ENCODE results near the gene CCDC149. TPM values are rescaled to one million over a fixed set of nuclear protein-coding genes. Genes with fewer than 3 reads are reported as not detected.

The CCDC149 gene
- total RNA-seq, 1 experiment from 2014 or later = 5.3 TPM

DNA sequence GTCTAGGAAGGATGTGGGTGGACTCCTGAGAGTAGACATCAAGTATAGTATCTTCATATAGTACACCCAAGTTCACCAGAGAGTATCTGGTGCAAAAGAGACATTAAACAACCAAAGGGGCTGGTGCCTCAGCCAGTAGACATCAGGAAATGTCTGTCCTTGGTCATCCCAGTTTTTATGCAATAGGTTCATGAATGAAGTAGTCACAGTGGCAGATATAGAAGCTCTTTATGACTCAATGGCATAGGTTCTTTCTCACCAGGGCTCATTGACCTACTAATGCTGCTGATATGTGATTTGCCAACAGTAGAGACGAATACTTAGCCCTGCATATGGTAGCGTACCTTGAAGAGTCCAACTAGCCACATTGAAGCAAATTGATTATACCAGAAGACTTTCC lies 45.0 kb upstream of the CCDC149 start:
- no peaks in the 10 kb centered on the region for H3K4me1 ChIP-seq (ENCODE audit: control insufficient read depth in 1 of 2, insufficient read depth in 2 of 2, low read length in 2 of 2)
- H3K36me3 ChIP-seq (ENCODE audit: control insufficient read depth in 1 of 2, insufficient read depth in 2 of 2, low read length in 2 of 2) = no peaks in the 10 kb centered on the region
- H3K4me3 ChIP-seq (replicated peaks in 1 of 2; ENCODE audit: low read depth in 1 of 2, low read length in 2 of 2) = no peak overlapping the region
- DNase-seq (ENCODE audit: low read depth, low spot score) (no peak), ATAC-seq (no peak)
- H2AFZ ChIP-seq (ENCODE audit: low read depth, low read length, poor library complexity, severe bottlenecking) = no peak overlapping the region
- H3K4me2 ChIP-seq (ENCODE audit: low read length) = no peak overlapping the region
- H3K27me3 ChIP-seq (ENCODE audit: insufficient read depth, low read length) = 0 out of 2 replicates have a peak, but pooled peaks cover 4% of the 10 kb centered on the region
- intact Hi-C loops (cut with micrococcal nuclease) = no loop called here
- ChIA-PET CTCF (no interaction called here), POLR2A (no interaction called here), RAD21 (ENCODE audit: low non-redundant PET in 1 of 2, low total read pairs in 2 of 2, uncharacterized antibody in 2 of 2, unreplicated experiment in 2 of 2) (no interaction called here)
- TF ChIP-seq ZFX (IDR thresholded peaks at IDR 0.05) (no peak), EZH2 (IDR thresholded peaks at IDR 0.05) (no peak), ZNF274 (IDR thresholded peaks at IDR 0.05; ENCODE audit: low read depth, low read length) (no peak), JUND (IDR thresholded peaks at IDR 0.05) (no peak), ZBTB33 (IDR thresholded peaks at IDR 0.05; ENCODE audit: extremely low read depth, insufficient replicate concordance, low read length) (no peak), ELF1 (IDR thresholded peaks at IDR 0.05; ENCODE audit: borderline replicate concordance, low read depth) (no peak), SP1 (IDR thresholded peaks at IDR 0.05; ENCODE audit: low read depth) (no peak), SRF (IDR thresholded peaks at IDR 0.05; ENCODE audit: low read depth) (no peak), POLR2A (IDR thresholded peaks at IDR 0.05; ENCODE audit: borderline replicate concordance, extremely low read depth, insufficient read depth, insufficient read length) (no peak), FOSL1 (IDR thresholded peaks at IDR 0.05; ENCODE audit: low read depth) (no peak), SIN3A (IDR thresholded peaks at IDR 0.05; ENCODE audit: low read depth) (no peak), ATF3 (IDR thresholded peaks at IDR 0.05) (no peak), EGR1 (IDR thresholded peaks at IDR 0.05; ENCODE audit: low read depth) (no peak), POLR2AphosphoS5 (IDR thresholded peaks at IDR 0.05; ENCODE audit: low read depth, low read length) (no peak), CEBPB (IDR thresholded peaks at IDR 0.05; ENCODE audit: low read depth) (no peak), MAX (IDR thresholded peaks at IDR 0.05) (no peak), TCF7L2 (IDR thresholded peaks at IDR 0.05; ENCODE audit: borderline replicate concordance, extremely low read depth, insufficient read depth, insufficient read length) (no peak)
- TF ChIP-seq, protein P1, sequence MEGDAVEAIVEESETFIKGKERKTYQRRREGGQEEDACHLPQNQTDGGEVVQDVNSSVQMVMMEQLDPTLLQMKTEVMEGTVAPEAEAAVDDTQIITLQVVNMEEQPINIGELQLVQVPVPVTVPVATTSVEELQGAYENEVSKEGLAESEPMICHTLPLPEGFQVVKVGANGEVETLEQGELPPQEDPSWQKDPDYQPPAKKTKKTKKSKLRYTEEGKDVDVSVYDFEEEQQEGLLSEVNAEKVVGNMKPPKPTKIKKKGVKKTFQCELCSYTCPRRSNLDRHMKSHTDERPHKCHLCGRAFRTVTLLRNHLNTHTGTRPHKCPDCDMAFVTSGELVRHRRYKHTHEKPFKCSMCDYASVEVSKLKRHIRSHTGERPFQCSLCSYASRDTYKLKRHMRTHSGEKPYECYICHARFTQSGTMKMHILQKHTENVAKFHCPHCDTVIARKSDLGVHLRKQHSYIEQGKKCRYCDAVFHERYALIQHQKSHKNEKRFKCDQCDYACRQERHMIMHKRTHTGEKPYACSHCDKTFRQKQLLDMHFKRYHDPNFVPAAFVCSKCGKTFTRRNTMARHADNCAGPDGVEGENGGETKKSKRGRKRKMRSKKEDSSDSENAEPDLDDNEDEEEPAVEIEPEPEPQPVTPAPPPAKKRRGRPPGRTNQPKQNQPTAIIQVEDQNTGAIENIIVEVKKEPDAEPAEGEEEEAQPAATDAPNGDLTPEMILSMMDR (IDR thresholded peaks at IDR 0.05 in 2 of 3, conservative IDR thresholded peaks at IDR 0.05 in 1 of 3; ENCODE audit: borderline replicate concordance in 1 of 3, insufficient read depth in 1 of 3, low read depth in 2 of 3, low read length in 2 of 3) = no peak
- no peaks in the 10 kb centered on the region for H3K79me2 ChIP-seq (ENCODE audit: insufficient read depth, low read length)
- H3K9ac ChIP-seq (ENCODE audit: low read length) = no peak overlapping the region
- H3K27ac ChIP-seq (ENCODE audit: low read depth, low read length) = no peak overlapping the region
- BruUV-seq (replicated peaks) = no TSS peak
- no peaks in the 10 kb centered on the region for H3K9me2 ChIP-seq (ENCODE audit: insufficient read depth)
- no peaks in the 10 kb centered on the region for H4K20me1 ChIP-seq (ENCODE audit: insufficient read depth)
- H3K9me3 ChIP-seq (ENCODE audit: control insufficient read depth in 1 of 2, insufficient read depth in 1 of 2, low read depth in 1 of 2, low read length in 2 of 2) = no peaks in the 10 kb centered on the region
